Thyroid gland (tissue), 4 donors: ENCODE results near the gene MAML3. TPM values are rescaled to one million over a fixed set of nuclear protein-coding genes. Genes with fewer than 3 reads are reported as not detected.

Experiments
- DNase-seq, 2 donors: peaks; one replicate each; pipeline ENCODE4 v3.0.0-alpha.2; 2019
- H3K27ac ChIP-seq, 3 donors: fragments of 200-600 bp; sonication (generic); 1 replicate in 2 of 3; 2 replicates in 1 of 3; pipeline ENCODE4 v1.5.1; 2016 to 2019; ENCODE audit warnings: mild to moderate bottlenecking in 1 of 3, moderate library complexity in 1 of 3
- H3K27me3 ChIP-seq: fragments of 200-600 bp; sonication (generic); one replicate; pipeline ENCODE4 v1.5.1; 2019
- H3K36me3 ChIP-seq, 2 donors: fragments of 200-600 bp; sonication (generic); one replicate each; pipeline ENCODE4 v1.5.1; 2016 to 2019
- H3K4me1 ChIP-seq, 2 donors: fragments of 200-600 bp; sonication (generic); one replicate each; pipeline ENCODE4 v1.5.1; 2017 to 2019
- H3K4me3 ChIP-seq, 3 donors: fragments of 200-600 bp; sonication (generic); replicated peaks in 1 of 3; 1 replicate in 2 of 3; 2 replicates in 1 of 3; pipeline ENCODE4 v1.5.1; 2016; ENCODE audit warnings: mild to moderate bottlenecking in 1 of 3
- H3K9me3 ChIP-seq: fragments of 200-600 bp; sonication (generic); one replicate; pipeline ENCODE4 v1.5.1; 2017
- POLR2A ChIP-seq, 2 donors: fragments of 450-650 bp; IDR thresholded peaks; one replicate each; pipeline ENCODE4 v1.6.1; 2017; ENCODE audit warnings: antibody characterized with exemption in 2 of 2, mild to moderate bottlenecking in 2 of 2, moderate library complexity in 1 of 2
- WGBS, 2 donors: methylation state at CpG; one replicate each; pipeline ENCODE4 v1.1.5; 2017; 5-methylcytosine and 5-hydroxymethylcytosine counted together
- intact Hi-C: fragments of 100-400 bp; cut with DNase I; formaldehyde crosslinking; loops from one replicate; pipeline ENCODE4 v1.15.1; 2023
- total RNA-seq, 4 donors: library from RNA; depleted of rRNA; stranded (reverse); fragments of >200 nt; gene quantifications; one replicate each; pipeline ENCODE4 v1.2.3, GENCODE V29; 2016
- TF ChIP-seq, protein P1 (sequence below), 6 experiments: fragments of 200-600 bp in 3 of 6; fragments of 450-650 bp in 3 of 6; sonication (generic) in 3 of 6; IDR thresholded peaks; one replicate each; pipeline ENCODE4 v1.5.1; 2016 to 2019; ENCODE audit warnings: antibody characterized with exemption in 6 of 6, mild to moderate bottlenecking in 2 of 6, inconsistent platforms in 1 of 6, moderate library complexity in 1 of 6

The MAML3 gene
- total RNA-seq, 4 donors from 2014 or later = 5.7 to 14.1 (median 11.4) TPM

DNA sequence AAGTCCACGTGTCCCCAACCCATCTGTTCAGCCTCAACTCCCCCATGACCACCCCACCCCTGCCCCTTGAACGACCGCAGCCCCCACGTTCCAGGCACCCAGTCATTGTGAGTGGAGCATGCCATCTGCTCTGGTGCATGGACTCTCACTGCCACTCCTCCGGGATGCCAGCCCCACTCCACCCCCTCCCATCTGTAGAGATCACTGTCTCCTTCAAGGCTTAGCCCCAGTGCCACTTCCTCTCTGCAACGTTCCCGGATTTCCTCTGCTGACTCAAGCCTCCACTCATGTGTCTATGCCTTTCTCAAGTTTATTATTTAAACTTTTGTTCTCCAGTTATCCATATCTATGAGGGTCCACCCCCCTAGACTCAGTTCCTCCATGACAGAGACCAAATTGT lies 54.0 kb downstream of the MAML3 start:
- H3K36me3 ChIP-seq = no peaks in the 10 kb centered on the region
- intact Hi-C loops = loop anchor here (5.0 kb wide), 1 partner anchor 37 kb away; no protein-coding TSS in a partner anchor
- H3K27me3 ChIP-seq = no peaks in the 10 kb centered on the region
- no peak for DNase-seq
- 52 to 68% methylated on average over 7 of the region's 7 CpGs for WGBS, 2 donors
- no peaks in the 10 kb centered on the region for H3K9me3 ChIP-seq
- peak overlapping the region in 2 of 3 donors; percentile 3 for H3K27ac ChIP-seq
- no peak overlapping the region for H3K4me3 ChIP-seq
- peaks cover 17 to 42% of the 10 kb centered on the region in 2 donors for H3K4me1 ChIP-seq
- TF ChIP-seq POLR2A (IDR thresholded peaks at IDR 0.05) = no peak

DNA sequence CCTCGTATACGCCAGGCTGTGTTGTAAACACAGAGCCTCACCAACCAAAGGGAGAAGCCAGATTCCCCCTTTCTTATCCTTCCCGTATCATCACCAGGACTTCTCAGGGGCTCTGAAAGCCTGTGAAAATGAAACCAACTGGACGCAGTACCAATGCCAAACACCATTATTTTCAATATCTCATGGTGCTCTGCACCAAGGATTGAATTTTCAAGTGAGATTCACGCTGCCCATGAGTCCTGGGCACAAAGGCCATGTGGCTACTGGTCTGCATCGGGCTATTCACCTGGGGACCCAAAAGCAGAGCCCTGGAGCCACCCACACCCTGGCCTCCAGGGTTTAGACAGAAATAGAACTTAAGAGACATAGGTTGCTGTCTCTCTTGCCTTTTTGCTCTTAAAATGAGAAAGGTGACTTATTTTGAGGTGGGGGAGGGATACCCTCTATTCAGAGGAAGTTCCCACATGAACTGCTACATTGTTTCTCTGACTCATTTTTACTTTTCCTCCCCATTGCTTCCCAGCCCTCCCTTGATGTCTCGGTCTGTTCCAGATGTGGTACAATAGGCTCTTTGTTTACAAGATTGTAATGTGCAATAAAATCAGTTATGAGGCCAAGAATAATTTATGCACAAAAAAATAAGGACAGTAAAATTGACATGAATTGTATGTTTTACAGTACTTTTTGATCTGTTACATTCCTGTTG lies 55.4 kb downstream of the MAML3 start:
- no peak for TF ChIP-seq POLR2A (IDR thresholded peaks at IDR 0.05)
- TF ChIP-seq, protein P1, sequence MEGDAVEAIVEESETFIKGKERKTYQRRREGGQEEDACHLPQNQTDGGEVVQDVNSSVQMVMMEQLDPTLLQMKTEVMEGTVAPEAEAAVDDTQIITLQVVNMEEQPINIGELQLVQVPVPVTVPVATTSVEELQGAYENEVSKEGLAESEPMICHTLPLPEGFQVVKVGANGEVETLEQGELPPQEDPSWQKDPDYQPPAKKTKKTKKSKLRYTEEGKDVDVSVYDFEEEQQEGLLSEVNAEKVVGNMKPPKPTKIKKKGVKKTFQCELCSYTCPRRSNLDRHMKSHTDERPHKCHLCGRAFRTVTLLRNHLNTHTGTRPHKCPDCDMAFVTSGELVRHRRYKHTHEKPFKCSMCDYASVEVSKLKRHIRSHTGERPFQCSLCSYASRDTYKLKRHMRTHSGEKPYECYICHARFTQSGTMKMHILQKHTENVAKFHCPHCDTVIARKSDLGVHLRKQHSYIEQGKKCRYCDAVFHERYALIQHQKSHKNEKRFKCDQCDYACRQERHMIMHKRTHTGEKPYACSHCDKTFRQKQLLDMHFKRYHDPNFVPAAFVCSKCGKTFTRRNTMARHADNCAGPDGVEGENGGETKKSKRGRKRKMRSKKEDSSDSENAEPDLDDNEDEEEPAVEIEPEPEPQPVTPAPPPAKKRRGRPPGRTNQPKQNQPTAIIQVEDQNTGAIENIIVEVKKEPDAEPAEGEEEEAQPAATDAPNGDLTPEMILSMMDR (IDR thresholded peaks at IDR 0.05) = no peak
- Histone ChIP-seq H3K36me3 (no peaks in the 10 kb centered on the region), H3K9me3 (no peaks in the 10 kb centered on the region), H3K4me3 (no peak overlapping the region), H3K4me1 (peaks cover 29 to 56% of the 10 kb centered on the region in 2 donors), H3K27me3 (no peaks in the 10 kb centered on the region), H3K27ac (peak overlapping the region in 2 of 3 donors; percentile 65 to 80)
- no peak for DNase-seq
- WGBS, 2 donors = 67 to 77% methylated on average over 7 of the region's 7 CpGs
- intact Hi-C loops = no loop called here

DNA sequence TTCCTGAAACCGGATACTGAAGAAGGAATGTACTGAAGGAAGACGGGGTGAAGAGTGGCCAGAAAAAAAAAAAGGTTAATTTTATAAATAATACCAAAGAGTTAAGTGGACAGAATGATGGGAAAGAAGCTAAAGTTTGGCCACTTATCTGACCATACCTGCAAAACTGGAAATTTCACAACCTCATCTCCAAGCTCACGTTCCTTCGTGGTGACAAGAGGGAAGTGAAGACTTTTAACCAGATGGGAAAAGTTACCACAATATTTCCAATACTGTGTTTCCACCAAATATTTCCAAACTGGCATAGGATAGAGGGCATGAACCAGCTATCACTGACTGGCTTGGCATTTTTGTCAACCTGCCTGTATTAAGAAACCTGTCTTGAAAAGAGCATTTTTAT lies 56.4 kb downstream of the MAML3 start:
- H3K36me3 ChIP-seq = no peaks in the 10 kb centered on the region
- H3K9me3 ChIP-seq = no peaks in the 10 kb centered on the region
- H3K4me3 ChIP-seq = no peak overlapping the region
- no peak for DNase-seq
- TF ChIP-seq, protein P1 (IDR thresholded peaks at IDR 0.05) = no peak
- no peak for TF ChIP-seq POLR2A (IDR thresholded peaks at IDR 0.05)
- peaks cover 38 to 66% of the 10 kb centered on the region in 2 donors for H3K4me1 ChIP-seq
- intact Hi-C loops = no loop called here
- H3K27me3 ChIP-seq = no peaks in the 10 kb centered on the region
- peak overlapping the region in 2 of 3 donors; percentile 78 to 80 for H3K27ac ChIP-seq
- 33% methylated on average over 4 of the region's 4 CpGs for WGBS, 2 donors

GRCh38 chr4:140096921-140097320 lies 57.1 kb downstream of the MAML3 start:
- intact Hi-C loops = no loop called here
- Histone ChIP-seq H3K36me3 (no peaks in the 10 kb centered on the region), H3K27ac (peak overlapping the region; percentile 15 to 80 (median 78)), H3K4me1 (peaks cover 39 to 73% of the 10 kb centered on the region in 2 donors), H3K27me3 (no peaks in the 10 kb centered on the region), H3K4me3 (no peak overlapping the region), H3K9me3 (no peaks in the 10 kb centered on the region)
- WGBS, 2 donors = 23 to 60% methylated on average over 2 of the region's 2 CpGs
- DNase-seq = no peak
- TF ChIP-seq POLR2A (IDR thresholded peaks at IDR 0.05) = no peak
- TF ChIP-seq, protein P1 (IDR thresholded peaks at IDR 0.05) = no peak

DNA sequence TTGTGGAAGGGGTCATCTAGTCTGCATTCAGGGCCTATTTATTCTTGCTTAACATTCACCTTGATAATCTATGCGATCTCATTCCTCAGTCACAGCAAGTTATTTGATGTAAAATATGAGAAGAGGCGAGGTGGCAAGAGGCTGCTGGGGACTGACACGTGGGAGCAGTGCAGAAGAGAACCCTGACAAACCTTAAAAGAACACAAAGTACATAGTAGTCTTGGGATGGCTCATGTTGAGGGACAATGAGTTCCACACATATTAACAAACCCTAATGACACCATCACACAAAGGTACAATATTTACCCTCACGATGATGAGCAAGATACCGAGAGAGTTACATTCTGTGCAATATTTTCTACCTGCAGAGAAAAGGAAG lies 57.5 kb downstream of the MAML3 start:
- H3K27me3 ChIP-seq = no peaks in the 10 kb centered on the region
- WGBS, 2 donors = 87 to 88% methylated on average over 5 of the region's 5 CpGs
- H3K9me3 ChIP-seq = no peaks in the 10 kb centered on the region
- no peak for TF ChIP-seq POLR2A (IDR thresholded peaks at IDR 0.05)
- TF ChIP-seq, protein P1 (IDR thresholded peaks at IDR 0.05) = no peak
- no peak overlapping the region for H3K4me3 ChIP-seq
- H3K36me3 ChIP-seq = no peaks in the 10 kb centered on the region
- H3K27ac ChIP-seq = peak overlapping the region in 2 of 3 donors; percentile 78 to 80
- DNase-seq = no peak
- peaks cover 39 to 76% of the 10 kb centered on the region in 2 donors for H3K4me1 ChIP-seq
- intact Hi-C loops = no loop called here
